ENCODE data around the gene RFX2. TPM values are rescaled to one million over a fixed set of nuclear protein-coding genes. Genes with fewer than 3 reads are reported as not detected.
"Not testable (repeated sequence)": the region's sequence is repeated elsewhere in the genome, so short reads cannot be mapped to it uniquely, and the experiment has no call there.

Gene RFX2
- total RNA-seq, 1 donor from 2014 or later = 2.4 TPM

DNA sequence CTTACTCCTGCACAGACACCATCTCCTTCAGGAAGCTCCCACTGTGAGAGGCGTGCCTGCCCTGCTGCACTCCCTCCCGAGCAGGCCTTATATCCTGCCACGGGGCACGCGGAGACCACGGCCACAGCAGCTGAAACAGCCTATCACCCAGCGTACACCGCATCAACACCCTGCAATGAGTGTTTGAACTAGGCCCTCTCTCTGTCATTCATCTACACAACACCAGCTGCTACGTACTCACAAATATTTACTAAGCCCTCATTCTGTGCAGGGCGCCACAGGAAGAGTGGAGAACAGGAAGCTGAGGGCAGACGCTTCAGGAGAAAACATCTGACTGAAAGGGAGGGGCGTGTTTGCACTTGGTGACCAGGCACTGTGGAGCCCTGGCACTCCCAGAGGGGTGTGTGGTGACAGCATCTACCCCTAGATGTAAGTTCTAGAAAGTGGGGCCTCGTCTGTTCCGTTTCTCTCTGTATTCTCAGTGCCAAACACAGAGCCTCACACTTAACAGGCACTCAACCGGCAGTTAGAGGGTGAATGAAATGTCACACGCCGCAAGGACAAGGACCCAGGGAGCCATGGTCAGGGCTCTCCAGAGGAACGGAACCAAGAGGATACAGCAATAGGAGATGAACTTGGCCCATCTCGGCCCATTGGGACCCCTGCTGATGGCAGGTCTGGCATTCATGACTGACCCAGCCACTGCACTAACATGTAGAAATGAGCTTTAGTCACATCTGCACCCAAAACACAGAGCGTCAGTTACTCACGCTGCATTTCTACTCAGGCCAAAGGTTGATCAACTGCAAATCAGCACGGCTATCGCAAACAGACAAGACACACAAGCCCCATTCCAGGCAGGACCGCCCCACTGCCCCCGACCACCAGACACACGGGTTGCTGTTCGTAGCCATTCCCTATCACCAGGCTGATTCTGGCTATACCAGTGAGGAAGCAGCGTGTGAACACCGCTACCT is 148.0 kb downstream of the RFX2 start:
- FAIRE-seq = peak; percentile 93
- no peaks in the 10 kb centered on the region for H3K27me3 ChIP-seq (ENCODE audit: control insufficient read depth, insufficient read depth, low read length)
- peaks cover 6% of the 10 kb centered on the region for H3K36me3 ChIP-seq (ENCODE audit: control insufficient read depth, insufficient read depth, low read length)
- H3K4me3 ChIP-seq (ENCODE audit: low read depth, low read length) = no peak overlapping the region
- DNase-seq (ENCODE audit: low read depth) = peak; percentile 63
- TF ChIP-seq, protein P1, sequence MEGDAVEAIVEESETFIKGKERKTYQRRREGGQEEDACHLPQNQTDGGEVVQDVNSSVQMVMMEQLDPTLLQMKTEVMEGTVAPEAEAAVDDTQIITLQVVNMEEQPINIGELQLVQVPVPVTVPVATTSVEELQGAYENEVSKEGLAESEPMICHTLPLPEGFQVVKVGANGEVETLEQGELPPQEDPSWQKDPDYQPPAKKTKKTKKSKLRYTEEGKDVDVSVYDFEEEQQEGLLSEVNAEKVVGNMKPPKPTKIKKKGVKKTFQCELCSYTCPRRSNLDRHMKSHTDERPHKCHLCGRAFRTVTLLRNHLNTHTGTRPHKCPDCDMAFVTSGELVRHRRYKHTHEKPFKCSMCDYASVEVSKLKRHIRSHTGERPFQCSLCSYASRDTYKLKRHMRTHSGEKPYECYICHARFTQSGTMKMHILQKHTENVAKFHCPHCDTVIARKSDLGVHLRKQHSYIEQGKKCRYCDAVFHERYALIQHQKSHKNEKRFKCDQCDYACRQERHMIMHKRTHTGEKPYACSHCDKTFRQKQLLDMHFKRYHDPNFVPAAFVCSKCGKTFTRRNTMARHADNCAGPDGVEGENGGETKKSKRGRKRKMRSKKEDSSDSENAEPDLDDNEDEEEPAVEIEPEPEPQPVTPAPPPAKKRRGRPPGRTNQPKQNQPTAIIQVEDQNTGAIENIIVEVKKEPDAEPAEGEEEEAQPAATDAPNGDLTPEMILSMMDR (IDR thresholded peaks at IDR 0.05; ENCODE audit: insufficient read depth, low read length, severe bottlenecking) = no peak

DNA sequence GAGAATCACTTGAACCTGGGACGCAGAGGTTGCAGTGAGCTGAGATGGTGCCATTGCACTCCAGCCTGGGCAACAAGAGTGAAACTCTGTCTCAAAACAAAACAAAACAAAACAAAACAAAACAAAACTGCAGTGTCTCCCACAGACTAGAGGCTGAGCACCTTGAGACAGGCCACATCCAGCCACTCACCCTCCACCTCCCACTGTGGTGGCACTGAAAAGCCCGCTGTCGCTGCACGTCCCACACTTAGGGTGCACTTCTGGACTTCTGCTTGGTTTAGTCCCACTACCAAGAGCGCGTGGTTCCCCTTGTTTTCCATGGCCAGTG is 148.7 kb downstream of the RFX2 start:
- H3K4me3 ChIP-seq (ENCODE audit: low read depth, low read length); H3K36me3 ChIP-seq (ENCODE audit: control insufficient read depth, insufficient read depth, low read length); DNase-seq (ENCODE audit: low read depth); FAIRE-seq; H3K27me3 ChIP-seq (ENCODE audit: control insufficient read depth, insufficient read depth, low read length): not testable (repeated sequence)

DNA sequence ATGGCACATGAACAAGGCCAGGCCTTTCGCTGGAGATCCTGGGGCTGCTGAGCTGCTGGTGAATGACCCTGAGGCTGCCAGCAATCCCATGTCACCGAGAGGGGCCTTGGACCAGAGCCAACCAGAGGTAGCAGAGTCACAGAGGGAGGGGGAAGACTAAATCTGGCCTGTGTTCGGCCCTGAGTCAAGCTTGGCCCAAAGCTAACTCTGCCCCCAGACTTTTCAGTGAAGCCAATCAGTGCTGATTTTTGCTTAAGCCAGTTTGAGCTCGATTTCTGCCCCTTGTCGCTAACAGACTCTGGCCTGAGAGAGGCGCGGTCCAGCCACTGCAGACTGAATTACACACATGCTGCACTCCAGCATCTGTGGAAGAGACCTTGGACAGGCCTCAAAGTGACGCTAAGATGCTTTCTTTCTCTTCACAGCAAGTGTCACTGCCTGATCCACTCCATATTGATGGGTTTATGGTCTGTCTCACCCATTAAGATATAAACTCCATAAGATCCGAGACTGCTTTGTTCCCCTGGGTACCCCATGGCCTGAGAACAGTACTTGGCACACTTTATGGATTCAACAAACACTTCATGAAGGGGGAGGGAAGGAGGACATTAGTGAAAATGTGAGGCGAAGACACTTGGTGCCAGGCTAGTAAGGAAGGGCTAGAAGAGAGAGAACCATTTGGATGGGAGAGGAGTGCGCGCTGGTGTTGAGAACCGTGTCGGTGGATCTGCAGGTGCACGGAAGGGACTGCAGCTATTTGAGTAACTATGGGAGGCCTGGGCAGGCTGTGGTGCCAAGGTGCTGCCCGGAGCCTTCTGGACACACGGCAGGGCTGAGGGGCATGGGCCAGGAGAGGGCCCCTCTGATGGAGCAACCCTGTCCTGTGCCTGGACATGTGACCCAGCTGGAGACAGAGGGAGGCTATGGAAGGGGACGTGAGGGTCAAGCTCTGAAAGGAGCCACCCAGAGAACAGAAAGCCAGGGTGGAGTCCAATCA is 150.0 kb downstream of the RFX2 start:
- Histone ChIP-seq H3K36me3 (ENCODE audit: control insufficient read depth, insufficient read depth, low read length) (peaks cover 3% of the 10 kb centered on the region), H3K4me3 (ENCODE audit: low read depth, low read length) (no peak overlapping the region), H3K27me3 (ENCODE audit: control insufficient read depth, insufficient read depth, low read length) (no peaks in the 10 kb centered on the region)
- DNase-seq (ENCODE audit: low read depth) (no peak), FAIRE-seq (no peak)
- TF ChIP-seq, protein P1 (IDR thresholded peaks at IDR 0.05; ENCODE audit: insufficient read depth, low read length, severe bottlenecking) = no peak

DNA sequence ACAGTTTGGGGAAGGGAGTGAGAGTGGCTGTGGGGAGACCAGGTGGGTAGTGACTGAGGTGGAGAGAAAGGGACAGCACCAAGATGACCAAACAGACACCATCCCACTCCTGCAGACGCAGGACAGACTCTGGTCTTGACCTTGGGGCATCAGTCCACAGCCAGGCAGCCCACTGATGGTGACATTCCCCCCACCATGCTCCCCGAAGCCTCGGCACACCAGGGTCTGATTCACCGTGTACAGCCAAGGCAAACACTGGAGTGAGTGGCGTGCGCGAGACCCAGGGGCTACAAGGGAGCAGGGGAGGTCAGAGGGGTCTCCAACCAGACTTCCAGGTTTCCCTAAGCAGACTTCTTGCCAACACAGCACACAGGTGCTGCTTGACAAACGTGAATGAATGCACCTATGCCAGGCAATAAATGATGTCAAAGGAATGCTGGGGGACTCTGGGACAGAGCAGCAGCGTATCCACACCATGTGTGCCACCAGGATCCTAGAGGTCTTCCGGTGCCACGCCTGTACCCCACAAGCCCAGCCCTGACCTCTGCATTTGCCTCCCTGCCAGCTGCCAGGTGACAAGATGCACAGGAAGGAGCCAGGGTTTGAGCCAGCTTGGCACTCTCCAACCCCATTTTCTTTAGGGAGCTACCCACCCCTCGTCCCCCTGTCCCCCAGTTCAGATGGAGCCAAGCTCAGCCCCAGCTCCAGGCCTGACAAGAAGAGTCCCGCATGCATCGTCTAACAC is 150.9 kb downstream of the RFX2 start:
- DNase-seq (ENCODE audit: low read depth) (no peak), FAIRE-seq (no peak)
- Histone ChIP-seq H3K27me3 (ENCODE audit: control insufficient read depth, insufficient read depth, low read length) (no peaks in the 10 kb centered on the region), H3K36me3 (ENCODE audit: control insufficient read depth, insufficient read depth, low read length) (peaks cover 2% of the 10 kb centered on the region), H3K4me3 (ENCODE audit: low read depth, low read length) (no peak overlapping the region)
- TF ChIP-seq, protein P1 (IDR thresholded peaks at IDR 0.05; ENCODE audit: insufficient read depth, low read length, severe bottlenecking) = no peak

DNA sequence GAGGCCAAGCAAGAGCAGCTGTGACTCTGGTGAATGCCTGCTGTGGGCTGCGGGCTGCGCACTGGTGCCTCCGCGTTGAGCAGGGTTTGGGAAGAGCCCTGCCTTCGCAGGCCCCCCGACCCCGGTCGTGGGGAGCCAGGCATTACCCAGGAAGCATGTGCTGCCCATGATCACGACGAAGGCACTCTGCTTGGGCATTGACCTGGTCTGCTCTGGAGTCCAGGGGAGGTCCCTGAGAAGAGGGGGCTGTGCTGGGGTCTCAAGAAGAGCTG is 151.5 kb downstream of the RFX2 start:
- no peak for FAIRE-seq
- no peaks in the 10 kb centered on the region for H3K27me3 ChIP-seq (ENCODE audit: control insufficient read depth, insufficient read depth, low read length)
- H3K4me3 ChIP-seq (ENCODE audit: low read depth, low read length) = no peak overlapping the region
- H3K36me3 ChIP-seq (ENCODE audit: control insufficient read depth, insufficient read depth, low read length) = peaks cover 2% of the 10 kb centered on the region
- no peak for DNase-seq (ENCODE audit: low read depth)
- TF ChIP-seq, protein P1 (IDR thresholded peaks at IDR 0.05; ENCODE audit: insufficient read depth, low read length, severe bottlenecking) = no peak

Data from bronchial epithelial cell (primary cell).